Bone marrow (tissue), 2 donors: ENCODE data around the gene UFC1.
"Not testable (repeated sequence)": the region's sequence is repeated elsewhere in the genome, so short reads cannot be mapped to it uniquely, and the experiment has no call there.

Source experiments
- DNase-seq, 2 donors: peaks; one replicate each; lab custom pipeline; 2025; lab: John Stamatoyannopoulos, UW

The UFC1 gene

GRCh38 chr1:161153682-161154337, at the start of gene UFC1:
TSS of gene UFC1 (plus strand) at chr1:161153978. CDS start at chr1:161153998, 20 bp downstream.
- DNase-seq = peak; percentile 51 to 89

GRCh38 chr1:161106431-161106830, 47.3 kb upstream of the UFC1 start:
- DNase-seq = no peak

DNA sequence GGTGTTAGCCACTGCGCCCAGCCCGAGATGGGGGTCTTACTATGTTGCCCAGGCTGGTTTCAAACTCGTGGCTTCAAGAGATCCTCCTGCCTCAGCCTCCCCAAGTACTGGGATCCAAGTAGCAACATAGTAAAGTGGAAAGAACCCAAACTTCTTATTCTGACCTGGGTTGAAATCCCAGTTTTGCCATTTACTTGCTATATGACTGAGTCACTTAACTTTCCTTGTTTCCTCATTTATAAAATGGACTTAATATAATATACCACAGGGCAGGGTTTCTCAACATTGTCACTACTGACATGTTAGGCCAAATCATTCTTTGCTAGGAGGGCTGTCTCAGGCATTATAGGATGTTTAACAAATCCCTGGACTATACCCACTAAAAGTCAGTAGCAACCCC, 42.7 kb upstream of the UFC1 start:
- DNase-seq = no peak

GRCh38 chr1:161111527-161111926, 42.3 kb upstream of the UFC1 start:
- DNase-seq = peak in 1 of 2 donors; percentile 11

DNA sequence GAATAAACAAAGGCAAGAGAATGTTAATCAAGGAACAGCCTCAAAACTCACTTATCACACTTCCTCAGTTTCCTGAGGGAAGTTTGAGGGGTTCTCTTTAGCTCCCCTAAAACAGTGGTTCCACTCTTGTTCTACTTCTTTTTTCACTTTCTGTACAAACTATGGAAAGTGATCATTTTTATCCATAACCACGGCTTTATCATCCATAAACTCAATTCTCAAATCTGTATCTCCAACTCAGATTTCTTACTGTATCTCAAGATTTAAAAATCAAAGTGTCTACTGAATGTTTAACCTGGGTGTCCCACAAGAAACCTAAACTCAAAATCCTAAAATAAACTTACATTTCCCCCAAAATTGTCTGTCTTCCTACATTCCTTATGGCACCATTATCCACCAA, 39.9 kb upstream of the UFC1 start:
- DNase-seq = no peak

GRCh38 chr1:161114556-161114955, 39.2 kb upstream of the UFC1 start:
- no peak for DNase-seq

GRCh38 chr1:161115132-161115711, 38.6 kb upstream of the UFC1 start:
- DNase-seq = no peak

GRCh38 chr1:161115961-161116360, 37.8 kb upstream of the UFC1 start:
- DNase-seq = not testable (repeated sequence)

GRCh38 chr1:161117759-161118581, 35.8 kb upstream of the UFC1 start, which contains the start of the genes NIT1 and PFDN2:
TSS of gene NIT1 (plus strand) at chr1:161118105. CDS start at chr1:161118177, 72 bp downstream.
TSS of gene PFDN2 (minus strand) at chr1:161118037. CDS start at chr1:161118026, 11 bp downstream.
- peak; percentile 68 to 76 for DNase-seq

DNA sequence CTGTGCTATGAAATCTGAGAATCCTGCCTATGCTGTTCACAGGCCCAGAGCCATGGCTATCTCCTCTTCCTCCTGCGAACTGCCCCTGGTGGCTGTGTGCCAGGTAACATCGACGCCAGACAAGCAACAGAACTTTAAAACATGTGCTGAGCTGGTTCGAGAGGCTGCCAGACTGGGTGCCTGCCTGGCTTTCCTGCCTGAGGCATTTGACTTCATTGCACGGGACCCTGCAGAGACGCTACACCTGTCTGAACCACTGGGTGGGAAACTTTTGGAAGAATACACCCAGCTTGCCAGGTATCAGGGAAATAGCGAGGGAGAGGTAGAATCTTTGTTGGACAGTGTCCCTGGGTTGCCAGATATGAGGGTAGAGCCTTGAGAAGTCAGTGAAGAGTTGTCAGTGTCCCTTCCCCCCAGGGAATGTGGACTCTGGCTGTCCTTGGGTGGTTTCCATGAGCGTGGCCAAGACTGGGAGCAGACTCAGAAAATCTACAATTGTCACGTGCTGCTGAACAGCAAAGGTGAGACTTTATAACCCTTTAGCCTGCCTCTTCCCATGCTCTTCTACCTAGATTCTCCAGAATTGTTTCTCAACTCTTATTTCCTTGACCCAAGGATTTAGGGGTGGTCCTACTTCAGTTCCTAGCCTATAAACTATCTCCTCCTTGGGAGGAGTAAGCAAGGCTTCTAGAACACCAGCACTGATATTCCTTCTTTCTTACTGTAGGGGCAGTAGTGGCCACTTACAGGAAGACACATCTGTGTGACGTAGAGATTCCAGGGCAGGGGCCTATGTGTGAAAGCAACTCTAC, 34.5 kb upstream of the UFC1 start:
- no peak for DNase-seq

GRCh38 chr1:161121042-161121650, 32.6 kb upstream of the UFC1 start:
- DNase-seq = no peak

- peak in 1 of 2 donors; percentile 5 for DNase-seq
Measured at GRCh38 chr1:161121834-161122233, 31.9 kb upstream of the UFC1 start.

GRCh38 chr1:161122967-161123366, 30.8 kb upstream of the UFC1 start:
- DNase-seq = no peak

GRCh38 chr1:161127649-161128048, 26.1 kb upstream of the UFC1 start:
- DNase-seq = no peak

- no peak for DNase-seq
Measured at GRCh38 chr1:161128591-161129420, 25.0 kb upstream of the UFC1 start.

DNA sequence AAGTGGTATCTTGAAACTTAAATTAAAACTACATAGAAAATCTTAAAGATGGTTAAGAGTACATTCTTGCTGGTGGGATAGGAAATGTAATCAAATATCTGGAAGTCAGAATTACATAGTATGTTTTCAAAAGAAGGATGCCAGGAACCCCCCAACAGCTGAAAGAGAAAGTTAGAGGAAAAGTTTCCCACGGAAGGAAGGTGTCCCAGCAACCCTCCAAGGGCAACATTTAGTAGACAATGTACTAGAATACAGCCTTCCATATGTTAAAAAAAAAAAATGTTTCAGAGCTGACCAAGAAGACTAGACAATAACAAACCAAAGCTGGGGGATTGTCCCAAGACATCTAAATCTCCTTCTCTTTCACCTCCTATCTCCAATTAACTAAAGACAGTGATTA, 23.5 kb upstream of the UFC1 start:
- DNase-seq = no peak

GRCh38 chr1:161131523-161132409, 22.0 kb upstream of the UFC1 start:
- no peak for DNase-seq

DNA sequence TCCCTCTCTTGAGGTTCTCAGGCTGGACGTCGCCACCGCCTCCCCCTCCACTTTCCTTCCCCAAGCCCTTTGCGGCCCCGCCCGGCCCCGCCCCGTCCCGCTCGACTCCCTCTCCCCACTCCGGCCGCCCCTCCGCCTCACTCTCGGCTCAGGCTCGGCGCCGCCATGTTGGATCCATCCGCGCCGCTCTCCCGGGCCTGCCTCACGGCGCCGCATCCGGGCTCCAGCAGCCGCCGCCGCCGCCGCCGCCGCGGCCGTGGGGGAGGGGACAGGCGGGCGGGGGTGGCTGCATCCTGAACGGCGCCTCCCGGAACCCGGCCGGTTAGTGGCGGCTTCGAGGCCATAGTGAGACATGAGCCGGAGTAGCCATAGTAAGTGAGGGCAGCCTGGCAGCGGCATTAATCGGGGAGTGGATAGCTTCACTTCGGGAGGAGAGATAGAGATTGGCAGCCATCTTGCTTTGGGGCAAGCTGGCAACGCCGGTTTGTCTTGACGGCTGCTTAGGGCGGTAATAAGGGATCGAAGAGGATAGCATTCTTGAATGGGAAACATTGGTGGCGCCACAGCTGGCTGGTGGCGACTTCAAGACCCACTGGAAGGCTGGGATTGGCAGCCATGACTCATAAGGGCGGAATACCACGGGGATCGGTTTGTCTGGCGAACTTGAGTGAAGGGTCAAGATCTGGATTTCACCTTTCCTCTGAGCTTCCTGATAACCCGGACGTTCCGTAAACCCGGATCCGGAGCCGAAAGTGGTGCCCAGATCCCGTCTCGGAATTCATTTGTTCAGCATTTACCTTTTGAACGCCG, 21.2 kb upstream of the UFC1 start, which contains the start of gene DEDD:
Gene DEDD, minus strand, starts transcription at position 258 of the 810 bp plus-strand sequence. CDS start 8,205 bp downstream, outside the sequence.
- DNase-seq = peak; percentile 83 to 97
